GM18868 (cell line): ENCODE measurements around the gene CDC42EP1.
"Not testable (repeated sequence)": the region's sequence is repeated elsewhere in the genome, so short reads cannot be mapped to it uniquely, and the experiment has no call there.

Experiments
- ATAC-seq: cut with Tn5 transposase; IDR thresholded peaks from one replicate; pipeline ENCODE4 v1.9.1; 2021; ENCODE audit warnings: mild to moderate bottlenecking, moderate library complexity; ENCODE audit not compliant: unreplicated experiment

CDC42EP1 gene

GRCh38 chr22:37559901-37560607 is at the start of gene CDC42EP1:
Gene CDC42EP1 (plus strand): TSS chr22:37560480. CDS start chr22:37566350, 5,870 bp downstream.
- ATAC-seq: no peak

- ATAC-seq: no peak
Measured at GRCh38 chr22:37511395-37512104, 48.7 kb upstream of the CDC42EP1 start.

- ATAC-seq: no peak
Measured at GRCh38 chr22:37514526-37515051, 45.7 kb upstream of the CDC42EP1 start.

GRCh38 chr22:37515901-37516300 is 44.4 kb upstream of the CDC42EP1 start:
- ATAC-seq: no peak

GRCh38 chr22:37516456-37516855 is 43.8 kb upstream of the CDC42EP1 start:
- ATAC-seq: no peak

GRCh38 chr22:37517826-37518450 is 42.3 kb upstream of the CDC42EP1 start:
- ATAC-seq: no peak

GRCh38 chr22:37518509-37519267 is 41.6 kb upstream of the CDC42EP1 start:
- no peak for ATAC-seq

GRCh38 chr22:37519268-37520195 is 40.7 kb upstream of the CDC42EP1 start, which contains the start of gene CARD10:
Gene CARD10 (minus strand): TSS chr22:37519415. CDS start chr22:37519200, 215 bp downstream.
- ATAC-seq: no peak

GRCh38 chr22:37520776-37521191 is 39.5 kb upstream of the CDC42EP1 start:
- ATAC-seq: no peak

GRCh38 chr22:37521236-37521739 is 39.0 kb upstream of the CDC42EP1 start:
- no peak for ATAC-seq

- ATAC-seq: no peak
Measured at GRCh38 chr22:37522482-37522881, 37.8 kb upstream of the CDC42EP1 start.

GRCh38 chr22:37525073-37525745 is 35.1 kb upstream of the CDC42EP1 start:
- ATAC-seq: no peak

- no peak for ATAC-seq
Measured at GRCh38 chr22:37525746-37526350, 34.4 kb upstream of the CDC42EP1 start.

GRCh38 chr22:37526376-37526775 is 33.9 kb upstream of the CDC42EP1 start:
- ATAC-seq: no peak

GRCh38 chr22:37527081-37527752 is 33.1 kb upstream of the CDC42EP1 start:
- ATAC-seq: not testable (repeated sequence)

GRCh38 chr22:37527952-37528351 is 32.3 kb upstream of the CDC42EP1 start:
- ATAC-seq: not testable (repeated sequence)

GRCh38 chr22:37529652-37530345 is 30.5 kb upstream of the CDC42EP1 start:
- no peak for ATAC-seq
